KMS-11 (cell line): ENCODE measurements around the gene ACSS1.

Experiments
- H2AFZ ChIP-seq: fragments of 200-600 bp; sonication (generic); 2 replicates; pipeline ENCODE4 v1.6.1; 2016; ENCODE audit warnings: antibody characterized with exemption, mixed run types, low read depth
- H3K27ac ChIP-seq: fragments of 200-600 bp; sonication (generic); 2 replicates; pipeline ENCODE4 v1.6.1; 2016; ENCODE audit warnings: mild to moderate bottlenecking, mixed run types
- H3K27me3 ChIP-seq: fragments of 200-600 bp; sonication (generic); 2 replicates; pipeline ENCODE4 v1.6.1; 2017; ENCODE audit warnings: mild to moderate bottlenecking, low read depth, mixed run types, moderate library complexity; ENCODE audit not compliant: insufficient read depth
- H3K36me3 ChIP-seq: fragments of 200-600 bp; sonication (generic); 2 replicates; pipeline ENCODE4 v1.6.1; 2017; ENCODE audit warnings: mild to moderate bottlenecking, mixed run types; ENCODE audit not compliant: insufficient read depth
- H3K4me1 ChIP-seq: fragments of 200-600 bp; sonication (generic); 2 replicates; pipeline ENCODE4 v1.6.1; 2016; ENCODE audit warnings: mild to moderate bottlenecking, low read depth, mixed run types; ENCODE audit not compliant: poor library complexity, severe bottlenecking
- H3K4me2 ChIP-seq: fragments of 200-600 bp; sonication (generic); 2 replicates; pipeline ENCODE4 v1.7.0; 2016; ENCODE audit warnings: mild to moderate bottlenecking, mixed run types
- H3K4me3 ChIP-seq: fragments of 200-600 bp; sonication (generic); IDR thresholded peaks from 2 replicates; pipeline ENCODE4 v1.6.1; 2017; ENCODE audit warnings: low read depth, low read length, mixed read lengths; ENCODE audit not compliant: insufficient read depth
- H3K79me2 ChIP-seq: fragments of 200-600 bp; sonication (generic); 2 replicates; pipeline ENCODE4 v1.6.1; 2016; ENCODE audit warnings: low read depth, mixed run types; ENCODE audit not compliant: insufficient read depth
- H3K9ac ChIP-seq: fragments of 200-600 bp; sonication (generic); 2 replicates; pipeline ENCODE4 v1.6.1; 2016; ENCODE audit warnings: mild to moderate bottlenecking, mixed run types
- H4K20me1 ChIP-seq: fragments of 200-600 bp; sonication (generic); 2 replicates; pipeline ENCODE4 v1.6.1; 2016; ENCODE audit warnings: mild to moderate bottlenecking, mixed run types; ENCODE audit not compliant: insufficient read depth
- TF ChIP-seq, protein P1 (sequence below): fragments of 200-600 bp; sonication (generic); conservative IDR thresholded peaks from 2 replicates; pipeline ENCODE4 v1.6.1; 2017; ENCODE audit warnings: low read depth, mild to moderate bottlenecking, antibody characterized with exemption, low read length, moderate library complexity, mixed read lengths

Gene ACSS1

DNA sequence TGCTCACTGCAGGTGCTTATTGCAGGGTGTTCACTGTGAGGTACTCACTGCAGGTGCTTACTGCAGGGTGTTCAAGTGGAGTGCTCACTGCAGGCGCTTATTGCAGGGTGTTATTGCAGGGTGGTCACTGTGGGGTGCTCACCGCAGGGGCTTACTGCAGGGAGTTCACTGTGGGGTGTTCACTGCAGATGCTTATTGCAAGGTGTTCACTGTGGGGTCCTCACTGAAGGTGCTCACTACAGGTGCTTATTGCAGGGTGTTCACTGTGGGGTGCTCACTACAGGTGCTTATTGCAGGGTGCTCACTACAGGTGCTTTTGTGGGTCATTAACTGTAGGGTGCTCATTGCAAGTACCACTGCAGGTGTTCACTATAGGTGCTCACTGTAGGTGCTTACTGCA is 85.6 kb downstream of the ACSS1 start:
- Histone ChIP-seq H3K4me3 (no peak overlapping the region), H2AFZ (no peak overlapping the region), H3K4me1 (no peaks in the 10 kb centered on the region), H3K27me3 (no peaks in the 10 kb centered on the region), H3K36me3 (no peaks in the 10 kb centered on the region), H3K9ac (no peak overlapping the region), H3K79me2 (no peaks in the 10 kb centered on the region), H4K20me1 (no peaks in the 10 kb centered on the region), H3K4me2 (no peak overlapping the region), H3K27ac (no peak overlapping the region)
- TF ChIP-seq, protein P1, sequence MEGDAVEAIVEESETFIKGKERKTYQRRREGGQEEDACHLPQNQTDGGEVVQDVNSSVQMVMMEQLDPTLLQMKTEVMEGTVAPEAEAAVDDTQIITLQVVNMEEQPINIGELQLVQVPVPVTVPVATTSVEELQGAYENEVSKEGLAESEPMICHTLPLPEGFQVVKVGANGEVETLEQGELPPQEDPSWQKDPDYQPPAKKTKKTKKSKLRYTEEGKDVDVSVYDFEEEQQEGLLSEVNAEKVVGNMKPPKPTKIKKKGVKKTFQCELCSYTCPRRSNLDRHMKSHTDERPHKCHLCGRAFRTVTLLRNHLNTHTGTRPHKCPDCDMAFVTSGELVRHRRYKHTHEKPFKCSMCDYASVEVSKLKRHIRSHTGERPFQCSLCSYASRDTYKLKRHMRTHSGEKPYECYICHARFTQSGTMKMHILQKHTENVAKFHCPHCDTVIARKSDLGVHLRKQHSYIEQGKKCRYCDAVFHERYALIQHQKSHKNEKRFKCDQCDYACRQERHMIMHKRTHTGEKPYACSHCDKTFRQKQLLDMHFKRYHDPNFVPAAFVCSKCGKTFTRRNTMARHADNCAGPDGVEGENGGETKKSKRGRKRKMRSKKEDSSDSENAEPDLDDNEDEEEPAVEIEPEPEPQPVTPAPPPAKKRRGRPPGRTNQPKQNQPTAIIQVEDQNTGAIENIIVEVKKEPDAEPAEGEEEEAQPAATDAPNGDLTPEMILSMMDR = no peak

DNA sequence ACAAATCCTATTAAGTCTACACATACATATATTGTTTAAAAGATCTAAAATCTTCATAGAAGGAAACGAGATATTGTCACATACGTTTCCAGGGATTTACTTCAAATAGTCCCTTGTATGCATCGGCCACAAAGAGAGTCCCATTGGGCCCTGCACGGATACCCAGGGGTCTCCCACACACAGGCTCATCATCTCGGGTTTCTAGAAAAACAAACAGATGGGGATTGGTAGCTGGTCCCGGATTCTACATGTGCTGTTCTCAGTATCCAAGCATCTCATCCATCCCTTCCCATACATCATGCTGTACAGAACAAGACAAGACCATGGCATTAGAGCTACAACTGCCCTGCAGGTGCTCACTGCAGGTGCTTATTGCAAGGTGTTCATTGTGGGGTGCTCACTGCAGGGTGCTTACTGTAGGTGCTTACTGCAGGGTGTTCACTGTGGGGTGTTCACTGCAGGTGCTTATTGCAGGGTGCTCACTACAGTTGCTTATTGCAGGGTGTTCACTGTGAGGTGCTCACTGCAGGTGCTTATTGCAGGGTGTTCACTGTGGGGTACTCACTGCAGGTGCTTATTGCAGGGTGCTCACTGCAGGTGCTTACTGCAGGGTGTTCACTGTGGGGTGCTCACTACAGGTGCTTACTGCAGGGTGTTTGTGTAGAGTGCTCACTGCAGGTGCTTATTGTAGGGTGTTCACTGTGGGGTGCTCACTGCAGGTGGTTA is 86.4 kb downstream of the ACSS1 start:
- no peak overlapping the region for H3K27ac ChIP-seq
- TF ChIP-seq, protein P1 = no peak
- no peak overlapping the region for H3K4me2 ChIP-seq
- no peaks in the 10 kb centered on the region for H3K4me1 ChIP-seq
- no peak overlapping the region for H2AFZ ChIP-seq
- no peak overlapping the region for H3K4me3 ChIP-seq
- H3K36me3 ChIP-seq = no peaks in the 10 kb centered on the region
- no peaks in the 10 kb centered on the region for H4K20me1 ChIP-seq
- no peaks in the 10 kb centered on the region for H3K79me2 ChIP-seq
- no peak overlapping the region for H3K9ac ChIP-seq
- no peaks in the 10 kb centered on the region for H3K27me3 ChIP-seq

DNA sequence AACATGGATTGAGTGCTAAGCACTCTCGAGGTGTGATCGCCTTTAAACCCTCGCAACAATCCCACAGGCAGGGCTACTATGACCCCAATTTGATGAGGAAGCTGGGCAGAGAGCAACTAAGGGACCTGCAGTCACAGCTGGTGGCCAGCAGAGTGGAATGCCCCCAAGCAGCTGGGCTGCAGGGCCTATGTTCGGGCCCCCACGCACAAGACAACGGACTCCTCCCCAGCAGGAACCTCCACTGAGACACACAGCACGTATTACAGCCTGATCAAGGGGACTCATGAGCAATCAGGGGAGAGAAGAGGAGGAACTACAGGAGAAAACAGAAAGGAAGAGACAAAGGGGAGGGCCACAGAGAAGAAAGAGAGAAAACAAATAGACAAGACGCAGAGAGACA is 87.2 kb downstream of the ACSS1 start:
- Histone ChIP-seq H3K36me3 (no peaks in the 10 kb centered on the region), H3K27ac (no peak overlapping the region), H2AFZ (no peak overlapping the region), H3K4me3 (no peak overlapping the region), H3K4me1 (no peaks in the 10 kb centered on the region), H4K20me1 (no peaks in the 10 kb centered on the region), H3K27me3 (no peaks in the 10 kb centered on the region), H3K9ac (no peak overlapping the region), H3K79me2 (no peaks in the 10 kb centered on the region), H3K4me2 (no peak overlapping the region)
- TF ChIP-seq, protein P1 = no peak

DNA sequence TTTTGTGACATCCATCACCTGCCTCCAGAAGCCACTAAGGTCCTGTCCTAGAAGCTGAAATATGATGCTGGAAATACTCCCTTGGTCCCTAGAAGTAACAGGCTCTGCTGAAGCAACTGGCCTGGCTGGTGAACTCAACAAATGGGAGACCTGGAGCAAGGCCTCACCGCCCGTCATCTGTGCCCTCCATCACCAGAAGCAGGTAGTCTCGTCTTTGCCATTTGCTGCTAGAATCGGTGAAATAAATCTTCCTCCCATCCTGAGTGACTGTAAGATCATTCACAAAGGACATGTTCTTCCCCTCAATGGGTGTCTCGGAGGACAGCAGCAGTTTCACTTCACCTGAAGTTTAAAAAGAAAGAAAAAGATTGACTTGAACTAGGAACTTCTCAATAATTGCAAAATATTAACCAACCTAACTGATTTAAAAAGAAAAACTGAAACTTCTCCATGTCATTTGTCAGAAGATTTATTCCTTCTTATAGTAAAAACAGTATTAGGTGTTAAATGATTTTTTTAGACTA is 87.8 kb downstream of the ACSS1 start:
- no peak overlapping the region for H2AFZ ChIP-seq
- H3K9ac ChIP-seq = no peak overlapping the region
- H3K27ac ChIP-seq = no peak overlapping the region
- H3K4me1 ChIP-seq = no peaks in the 10 kb centered on the region
- H3K4me3 ChIP-seq = no peak overlapping the region
- H3K36me3 ChIP-seq = no peaks in the 10 kb centered on the region
- no peaks in the 10 kb centered on the region for H3K27me3 ChIP-seq
- no peak overlapping the region for H3K4me2 ChIP-seq
- TF ChIP-seq, protein P1 = no peak
- no peaks in the 10 kb centered on the region for H3K79me2 ChIP-seq
- no peaks in the 10 kb centered on the region for H4K20me1 ChIP-seq
